Keratinocyte (primary cell): ENCODE results near the gene MMP24OS. TPM values are rescaled to one million over a fixed set of nuclear protein-coding genes. Genes with fewer than 3 reads are reported as not detected.

ENCODE experiments used
- DNase-seq: peaks from one replicate; pipeline ENCODE4 v3.0.0-alpha.2; 2011; ENCODE audit warnings: low read depth, missing footprints, low spot score
- FAIRE-seq: peaks from 2 replicates; lab custom pipeline; 2011; peaks lifted over from hg19 to GRCh38; lab: Jason Lieb, UNC
- H2AFZ ChIP-seq: 2 replicates; pipeline ENCODE4 v1.6.0; 2012; ENCODE audit warnings: low read length, control low read depth, inconsistent platforms; ENCODE audit not compliant: control insufficient read depth
- H3K27ac ChIP-seq: 2 replicates; pipeline ENCODE4 v1.5.1; 2011; ENCODE audit warnings: low read length; ENCODE audit not compliant: control insufficient read depth, insufficient read depth
- H3K27me3 ChIP-seq: 3 replicates; pipeline ENCODE4 v1.6.0; 2011; ENCODE audit warnings: low read length; ENCODE audit not compliant: control insufficient read depth, insufficient read depth; ENCODE audit errors: extremely low read depth
- H3K36me3 ChIP-seq, 2 experiments: 2 replicates in 1 of 2; 3 replicates in 1 of 2; pipeline ENCODE4 v1.5.1; 2011; ENCODE audit warnings: low read length in 2 of 2, mild to moderate bottlenecking in 1 of 2; ENCODE audit not compliant: control insufficient read depth in 2 of 2, insufficient read depth in 2 of 2; ENCODE audit errors: extremely low read depth in 1 of 2
- H3K4me1 ChIP-seq: 3 replicates; pipeline ENCODE4 v1.5.1; 2011; ENCODE audit warnings: low read length; ENCODE audit not compliant: control insufficient read depth, insufficient read depth; ENCODE audit errors: extremely low read depth
- H3K4me2 ChIP-seq: 3 replicates; pipeline ENCODE4 v1.6.0; 2011; ENCODE audit warnings: low read depth, low read length; ENCODE audit not compliant: control insufficient read depth, insufficient read depth; ENCODE audit errors: extremely low read depth
- H3K4me3 ChIP-seq, 3 experiments: fragments of 200-600 bp in 1 of 3; sonication (generic) in 1 of 3; 2 replicates in 2 of 3; 3 replicates in 1 of 3; pipeline ENCODE4 v1.5.1; 2011 to 2016; ENCODE audit warnings: low read length in 3 of 3, mild to moderate bottlenecking in 3 of 3, control low read depth in 2 of 3, inconsistent platforms in 1 of 3, low read depth in 1 of 3, mixed read lengths in 1 of 3, mixed run types in 1 of 3, moderate library complexity in 1 of 3; ENCODE audit not compliant: control insufficient read depth in 2 of 3, insufficient read depth in 2 of 3; ENCODE audit errors: extremely low read depth in 1 of 3
- H3K79me2 ChIP-seq: 2 replicates; pipeline ENCODE4 v1.6.0; 2012; ENCODE audit warnings: low read length; ENCODE audit not compliant: control insufficient read depth, insufficient read depth
- H3K9ac ChIP-seq: 3 replicates; pipeline ENCODE4 v1.6.0; 2011; ENCODE audit warnings: low read length; ENCODE audit not compliant: control insufficient read depth, insufficient read depth; ENCODE audit errors: extremely low read depth
- H3K9me1 ChIP-seq: 3 replicates; pipeline ENCODE4 v1.6.0; 2011; ENCODE audit warnings: low read length; ENCODE audit not compliant: control insufficient read depth, insufficient read depth; ENCODE audit errors: extremely low read depth
- H3K9me3 ChIP-seq: 2 replicates; pipeline ENCODE4 v1.5.1; 2012; ENCODE audit warnings: low read depth, low read length; ENCODE audit not compliant: control insufficient read depth
- H4K20me1 ChIP-seq: 3 replicates; pipeline ENCODE4 v1.6.0; 2011; ENCODE audit warnings: low read length; ENCODE audit not compliant: control insufficient read depth, insufficient read depth; ENCODE audit errors: extremely low read depth
- CTCF ChIP-seq, 3 experiments: IDR thresholded peaks in 1 of 3; conservative IDR thresholded peaks in 1 of 3; optimal IDR thresholded peaks in 1 of 3; 2 replicates in 2 of 3; 3 replicates in 1 of 3; pipeline versions ENCODE3 to v1.5.1; 2011; ENCODE audit warnings: low read length in 3 of 3, mild to moderate bottlenecking in 3 of 3, moderate library complexity in 2 of 3, control low read depth in 1 of 3, inconsistent platforms in 1 of 3; ENCODE audit not compliant: insufficient read depth in 2 of 3; ENCODE audit errors: extremely low read depth in 1 of 3
- EZH2 ChIP-seq: IDR thresholded peaks from one replicate; pipeline ENCODE4 v1.6.1; 2012; ENCODE audit warnings: inconsistent platforms, mild to moderate bottlenecking, low read length, moderate library complexity
- dilution Hi-C: fragments of 300-500 bp; cut with MboI; formaldehyde crosslinking; loops from one replicate; pipeline ENCODE4 v1.7.0; 2020; ENCODE audit warnings: low sequenced_read_pairs; ENCODE audit not compliant: extremely low pct_ligation_motif_present
- polyA plus RNA-seq, 5 experiments: library from polyadenylated mRNA; depleted of rRNA in 3 of 5; stranded (reverse) in 3 of 5; stranded (forward) in 1 of 5; unstranded in 1 of 5; fragments of >200 nt; gene quantifications; 1 replicate in 1 of 5; 2 replicates in 3 of 5; 3 replicates in 1 of 5; pipeline versions ENCODE4 v1.2.1 to v1.2.3, GENCODE V29; 2011 to 2012; ENCODE audit warnings: missing spikeins in 2 of 5, low read depth in 1 of 5, low replicate concordance in 1 of 5

Gene MMP24OS
- polyA plus RNA-seq, 1 donor (not counting 4 experiments of a cell fraction or from before 2014, with no cell fraction given), result 19.5 TPM

DNA sequence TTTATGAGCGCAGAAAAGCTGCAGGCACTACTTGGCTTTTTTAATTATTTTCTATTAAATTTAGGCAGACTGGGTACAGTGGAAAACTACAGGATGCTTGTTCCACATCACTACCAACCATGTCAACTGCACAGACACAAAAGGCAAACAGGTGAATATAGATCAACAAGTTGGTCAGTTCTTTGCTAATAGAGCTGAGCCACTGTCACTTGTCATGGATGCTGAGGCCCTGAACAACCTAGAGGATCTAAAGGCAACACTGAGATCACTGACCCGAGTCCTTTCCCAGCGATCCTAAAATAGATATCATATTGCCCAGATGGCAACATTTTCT, 48.8 kb upstream of the MMP24OS start:
- no peaks in the 10 kb centered on the region for H3K9me3 ChIP-seq
- H3K27ac ChIP-seq, result no peak overlapping the region
- peaks cover 17% of the 10 kb centered on the region for H3K4me1 ChIP-seq
- dilution Hi-C loops, result no loop called here
- no peak overlapping the region for H2AFZ ChIP-seq
- FAIRE-seq, result no peak
- H3K27me3 ChIP-seq, result no peaks in the 10 kb centered on the region
- no peak for TF ChIP-seq CTCF (optimal IDR thresholded peaks at IDR 0.05 in 1 of 3, IDR thresholded peaks at IDR 0.05 in 1 of 3, conservative IDR thresholded peaks at IDR 0.05 in 1 of 3; ENCODE audit: extremely low read depth in 1 of 3, insufficient read depth in 2 of 3, low read length in 3 of 3)
- TF ChIP-seq EZH2, result no peak
- no peak overlapping the region for H3K9ac ChIP-seq
- no peaks in the 10 kb centered on the region for H3K79me2 ChIP-seq
- DNase-seq, result no peak
- no peaks in the 10 kb centered on the region for H4K20me1 ChIP-seq
- H3K9me1 ChIP-seq, result no peaks in the 10 kb centered on the region
- H3K4me3 ChIP-seq, result no peak overlapping the region
- no peak overlapping the region for H3K4me2 ChIP-seq
- peaks cover 0 to 4% of the 10 kb centered on the region in 2 experiments for H3K36me3 ChIP-seq

DNA sequence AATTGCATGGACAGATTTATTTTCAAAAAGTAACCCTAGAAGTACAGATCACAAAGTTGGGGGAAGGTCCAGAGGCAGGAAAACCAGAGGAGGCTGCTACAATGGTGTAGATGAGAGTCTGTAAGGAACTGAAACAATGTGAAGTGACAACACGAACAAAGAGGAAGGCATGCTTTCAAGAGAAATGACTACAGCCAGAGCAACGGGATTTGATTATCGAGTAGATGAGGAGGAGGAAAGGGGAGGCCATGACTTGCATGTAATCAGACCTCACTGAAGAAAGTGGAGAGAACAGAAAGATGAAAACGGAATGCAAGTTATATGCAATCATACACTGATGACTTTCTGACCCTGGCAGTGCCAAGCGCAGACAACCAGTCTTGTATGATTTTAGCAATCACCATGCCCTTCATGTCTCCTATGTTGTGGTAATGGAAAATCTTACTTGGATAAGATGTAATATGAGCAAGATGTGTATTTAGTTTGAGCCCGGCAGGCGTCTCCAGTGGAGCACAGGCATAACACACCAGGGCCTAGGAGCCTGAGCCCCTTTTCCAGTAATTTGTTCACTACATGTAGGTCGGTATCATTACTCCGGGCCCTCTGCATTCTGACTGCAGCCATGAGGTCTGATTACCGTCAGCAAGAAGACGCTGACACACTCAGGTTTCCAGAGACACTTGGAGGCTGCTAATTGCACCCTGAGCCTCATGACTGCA, 48.3 kb upstream of the MMP24OS start:
- FAIRE-seq, result no peak
- Histone ChIP-seq H3K9me1 (no peaks in the 10 kb centered on the region), H3K79me2 (no peaks in the 10 kb centered on the region), H2AFZ (no peak overlapping the region), H4K20me1 (no peaks in the 10 kb centered on the region), H3K9me3 (no peaks in the 10 kb centered on the region), H3K36me3 (peaks cover 0 to 7% of the 10 kb centered on the region in 2 experiments), H3K4me2 (no peak overlapping the region), H3K4me1 (peaks cover 17% of the 10 kb centered on the region), H3K27ac (no peak overlapping the region), H3K9ac (no peak overlapping the region), H3K27me3 (no peaks in the 10 kb centered on the region), H3K4me3 (no peak overlapping the region)
- DNase-seq, result no peak
- no peak for TF ChIP-seq CTCF (optimal IDR thresholded peaks at IDR 0.05 in 1 of 3, IDR thresholded peaks at IDR 0.05 in 1 of 3, conservative IDR thresholded peaks at IDR 0.05 in 1 of 3; ENCODE audit: extremely low read depth in 1 of 3, insufficient read depth in 2 of 3, low read length in 3 of 3)
- no peak for TF ChIP-seq EZH2
- dilution Hi-C loops, result no loop called here
